SU-DHL-6 (cell line): Measurements from ENCODE around the gene GRIK4.

Experiments used
- H2AFZ ChIP-seq: fragments of 200-600 bp; sonication (generic); 2 replicates; pipeline ENCODE4 v1.6.1; 2014; ENCODE audit warnings: low read depth, mild to moderate bottlenecking, moderate library complexity, mixed read lengths, antibody characterized with exemption, low read length; ENCODE audit not compliant: severe bottlenecking
- H3F3A ChIP-seq: fragments of 200-600 bp; shearing (Covaris generic); 2 replicates; pipeline ENCODE4 v1.6.0; 2016; ENCODE audit warnings: antibody characterized with exemption, mild to moderate bottlenecking; ENCODE audit not compliant: insufficient read depth
- H3K27ac ChIP-seq: fragments of 200-600 bp; sonication (generic); 2 replicates; pipeline ENCODE4 v1.5.1; 2016; ENCODE audit warnings: low read depth, mild to moderate bottlenecking, low read length, moderate library complexity, mixed read lengths
- H3K27me3 ChIP-seq: fragments of 200-600 bp; sonication (generic), shearing (Covaris generic); 2 replicates; pipeline ENCODE4 v1.6.0; 2014; ENCODE audit warnings: mild to moderate bottlenecking, low read length
- H3K36me3 ChIP-seq: fragments of 200-600 bp; sonication (generic); 2 replicates; pipeline ENCODE4 v1.6.1; 2014; ENCODE audit warnings: mild to moderate bottlenecking, low read length, mixed read lengths
- H3K4me2 ChIP-seq: fragments of 300-600, 200-600 bp; shearing (Covaris generic), sonication (generic); 2 replicates; pipeline ENCODE4 v1.6.0; 2014; ENCODE audit warnings: low read length, low read depth, mild to moderate bottlenecking; ENCODE audit not compliant: poor library complexity, severe bottlenecking
- H3K4me3 ChIP-seq: fragments of 200-600 bp; sonication (generic); 2 replicates; pipeline ENCODE4 v1.5.1; 2014; ENCODE audit warnings: antibody characterized with exemption, low read length, mild to moderate bottlenecking, mixed read lengths; ENCODE audit not compliant: insufficient read depth, poor library complexity, severe bottlenecking
- H3K79me2 ChIP-seq: fragments of 200-600 bp; sonication (generic); 2 replicates; pipeline ENCODE4 v1.6.1; 2014; ENCODE audit warnings: mild to moderate bottlenecking, low read length, moderate library complexity; ENCODE audit not compliant: insufficient read depth
- H3K9ac ChIP-seq: fragments of 200-600 bp; sonication (generic); 2 replicates; pipeline ENCODE4 v1.7.0; 2014; ENCODE audit warnings: mild to moderate bottlenecking, low read length
- H3K9me2 ChIP-seq: fragments of 200-600 bp; sonication (generic); replicated peaks from 2 replicates; pipeline ENCODE4 v1.6.1; 2014; ENCODE audit warnings: low read length; ENCODE audit not compliant: insufficient read depth
- H3K9me3 ChIP-seq: fragments of 200-600 bp; sonication (generic); 2 replicates; pipeline ENCODE4 v1.6.1; 2014; ENCODE audit warnings: low read length, mixed read lengths; ENCODE audit not compliant: insufficient read depth
- H4K20me1 ChIP-seq: fragments of 200-600 bp; sonication (generic); 2 replicates; pipeline ENCODE4 v1.6.1; 2014; ENCODE audit warnings: low read depth, mild to moderate bottlenecking, antibody characterized with exemption, low read length, moderate library complexity, mixed read lengths
- CTCF ChIP-seq: fragments of 200-600 bp; sonication (generic); IDR thresholded peaks from one replicate; pipeline ENCODE4 v1.5.1; 2017; ENCODE audit warnings: antibody characterized with exemption, mild to moderate bottlenecking, low read length, moderate library complexity; ENCODE audit not compliant: insufficient read depth, poor library complexity, severe bottlenecking
- EZH2phosphoT487 ChIP-seq: fragments of 200-600 bp; sonication (generic), shearing (Covaris generic); conservative IDR thresholded peaks from 2 replicates; pipeline ENCODE4 v1.6.1; 2018; ENCODE audit warnings: mild to moderate bottlenecking, antibody characterized with exemption, low read length, moderate library complexity, mixed read lengths

Gene GRIK4

GRCh38 chr11:120719348-120719747 lies 207.8 kb downstream of the GRIK4 start:
- Histone ChIP-seq H3F3A (no peaks in the 10 kb centered on the region), H3K9me2 (no peaks in the 10 kb centered on the region), H3K27me3 (no peaks in the 10 kb centered on the region), H3K4me2 (no peak overlapping the region), H3K79me2 (no peaks in the 10 kb centered on the region), H3K27ac (no peak overlapping the region), H3K36me3 (no peaks in the 10 kb centered on the region), H3K9ac (no peak overlapping the region), H2AFZ (no peak overlapping the region), H3K9me3 (no peaks in the 10 kb centered on the region), H3K4me3 (no peak overlapping the region), H4K20me1 (no peaks in the 10 kb centered on the region)
- TF ChIP-seq CTCF = no peak
- no peak for TF ChIP-seq EZH2phosphoT487

GRCh38 chr11:120720760-120721159 lies 209.2 kb downstream of the GRIK4 start:
- H4K20me1 ChIP-seq = no peaks in the 10 kb centered on the region
- H3K36me3 ChIP-seq = no peaks in the 10 kb centered on the region
- no peaks in the 10 kb centered on the region for H3K27me3 ChIP-seq
- no peak overlapping the region for H3K27ac ChIP-seq
- H2AFZ ChIP-seq = no peak overlapping the region
- TF ChIP-seq EZH2phosphoT487 = no peak
- no peak for TF ChIP-seq CTCF
- H3K9me3 ChIP-seq = no peaks in the 10 kb centered on the region
- H3K4me3 ChIP-seq = no peak overlapping the region
- no peaks in the 10 kb centered on the region for H3F3A ChIP-seq
- no peaks in the 10 kb centered on the region for H3K9me2 ChIP-seq
- H3K79me2 ChIP-seq = no peaks in the 10 kb centered on the region
- no peak overlapping the region for H3K9ac ChIP-seq
- H3K4me2 ChIP-seq = no peak overlapping the region

- H3K36me3 ChIP-seq = no peaks in the 10 kb centered on the region
- no peak overlapping the region for H3K4me2 ChIP-seq
- no peaks in the 10 kb centered on the region for H3F3A ChIP-seq
- H2AFZ ChIP-seq = no peak overlapping the region
- H4K20me1 ChIP-seq = no peaks in the 10 kb centered on the region
- 0 out of 2 replicates have a peak, but pooled peaks cover 6% of the 10 kb centered on the region for H3K9me3 ChIP-seq
- H3K9me2 ChIP-seq = no peaks in the 10 kb centered on the region
- H3K27ac ChIP-seq = no peak overlapping the region
- TF ChIP-seq CTCF (no peak), EZH2phosphoT487 (no peak)
- no peak overlapping the region for H3K4me3 ChIP-seq
- no peak overlapping the region for H3K9ac ChIP-seq
- no peaks in the 10 kb centered on the region for H3K27me3 ChIP-seq
- H3K79me2 ChIP-seq = no peaks in the 10 kb centered on the region
Observed at GRCh38 chr11:120722524-120722923, 211.0 kb downstream of the GRIK4 start.

GRCh38 chr11:120723751-120724150 lies 212.2 kb downstream of the GRIK4 start:
- 0 out of 2 replicates have a peak, but pooled peaks cover 6% of the 10 kb centered on the region for H3K9me3 ChIP-seq
- TF ChIP-seq EZH2phosphoT487 (no peak), CTCF (no peak)
- no peaks in the 10 kb centered on the region for H3F3A ChIP-seq
- no peak overlapping the region for H3K4me2 ChIP-seq
- H3K27me3 ChIP-seq = no peaks in the 10 kb centered on the region
- no peak overlapping the region for H2AFZ ChIP-seq
- no peaks in the 10 kb centered on the region for H4K20me1 ChIP-seq
- H3K9me2 ChIP-seq = no peaks in the 10 kb centered on the region
- H3K36me3 ChIP-seq = no peaks in the 10 kb centered on the region
- no peak overlapping the region for H3K4me3 ChIP-seq
- no peaks in the 10 kb centered on the region for H3K79me2 ChIP-seq
- H3K27ac ChIP-seq = no peak overlapping the region
- H3K9ac ChIP-seq = no peak overlapping the region
